WI38 (cell line): ENCODE measurements around the gene ACE2.

ENCODE experiments used
- H3K4me3 ChIP-seq: 2 replicates; pipeline ENCODE4 v1.5.1; 2011; ENCODE audit warnings: low read depth, mild to moderate bottlenecking, control low read depth, low read length
- TF ChIP-seq, protein P1 (sequence below): IDR thresholded peaks from 2 replicates; pipeline ENCODE4 v1.5.1; 2012; ENCODE audit warnings: low read depth, mild to moderate bottlenecking, control low read depth, low read length

ACE2 gene

DNA sequence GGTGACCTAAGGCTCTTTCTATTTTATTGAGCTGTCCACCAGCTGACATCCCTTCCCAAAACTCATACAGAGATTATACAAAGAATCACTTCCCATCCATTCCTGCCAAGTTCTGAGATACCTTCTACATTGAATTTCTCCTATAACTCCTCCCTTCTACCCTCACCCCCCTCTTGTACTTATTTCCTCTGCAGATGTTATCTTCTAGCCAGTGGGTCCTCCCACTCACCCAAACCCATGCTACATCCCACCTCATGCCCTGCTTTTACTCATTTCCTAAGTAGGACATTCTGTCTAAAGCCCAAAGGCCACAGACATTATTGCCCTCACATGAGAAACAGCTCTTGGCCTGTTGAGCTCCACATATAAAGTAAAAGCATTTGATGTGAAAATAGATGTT is 71.6 kb downstream of the ACE2 start:
- H3K4me3 ChIP-seq: no peak overlapping the region
- TF ChIP-seq, protein P1, sequence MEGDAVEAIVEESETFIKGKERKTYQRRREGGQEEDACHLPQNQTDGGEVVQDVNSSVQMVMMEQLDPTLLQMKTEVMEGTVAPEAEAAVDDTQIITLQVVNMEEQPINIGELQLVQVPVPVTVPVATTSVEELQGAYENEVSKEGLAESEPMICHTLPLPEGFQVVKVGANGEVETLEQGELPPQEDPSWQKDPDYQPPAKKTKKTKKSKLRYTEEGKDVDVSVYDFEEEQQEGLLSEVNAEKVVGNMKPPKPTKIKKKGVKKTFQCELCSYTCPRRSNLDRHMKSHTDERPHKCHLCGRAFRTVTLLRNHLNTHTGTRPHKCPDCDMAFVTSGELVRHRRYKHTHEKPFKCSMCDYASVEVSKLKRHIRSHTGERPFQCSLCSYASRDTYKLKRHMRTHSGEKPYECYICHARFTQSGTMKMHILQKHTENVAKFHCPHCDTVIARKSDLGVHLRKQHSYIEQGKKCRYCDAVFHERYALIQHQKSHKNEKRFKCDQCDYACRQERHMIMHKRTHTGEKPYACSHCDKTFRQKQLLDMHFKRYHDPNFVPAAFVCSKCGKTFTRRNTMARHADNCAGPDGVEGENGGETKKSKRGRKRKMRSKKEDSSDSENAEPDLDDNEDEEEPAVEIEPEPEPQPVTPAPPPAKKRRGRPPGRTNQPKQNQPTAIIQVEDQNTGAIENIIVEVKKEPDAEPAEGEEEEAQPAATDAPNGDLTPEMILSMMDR: no peak

- H3K4me3 ChIP-seq: no peak overlapping the region
- TF ChIP-seq, protein P1: no peak
Measured at GRCh38 chrX:15525664-15526416, 74.9 kb downstream of the ACE2 start.

DNA sequence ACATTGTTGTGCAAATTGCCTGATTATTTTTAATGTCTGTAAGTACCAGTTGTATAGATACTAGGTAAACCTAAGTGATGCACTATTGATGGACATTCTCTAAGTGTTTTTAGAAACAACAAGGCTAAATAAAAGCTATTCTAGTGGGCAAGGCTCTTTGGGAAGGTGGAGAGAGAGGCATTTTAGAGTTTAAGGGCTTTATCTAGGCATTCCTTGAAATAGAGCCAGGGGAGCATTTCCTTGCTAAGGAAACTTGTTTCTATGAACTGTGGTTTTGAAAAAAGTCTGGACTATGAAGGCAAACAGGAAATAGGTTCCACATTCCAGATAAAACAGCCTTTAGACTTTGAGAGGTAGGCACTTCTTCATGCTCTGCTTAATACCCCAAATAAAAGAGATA is 76.3 kb downstream of the ACE2 start:
- TF ChIP-seq, protein P1: no peak
- H3K4me3 ChIP-seq: no peak overlapping the region

- TF ChIP-seq, protein P1: no peak
- no peak overlapping the region for H3K4me3 ChIP-seq
Measured at GRCh38 chrX:15523088-15523487, 77.7 kb downstream of the ACE2 start.

GRCh38 chrX:15522464-15522863 is 78.3 kb downstream of the ACE2 start:
- TF ChIP-seq, protein P1: no peak

GRCh38 chrX:15515931-15516330 is 84.8 kb downstream of the ACE2 start:
- TF ChIP-seq, protein P1: no peak
- no peak overlapping the region for H3K4me3 ChIP-seq

More at GRCh38 chrX:15522464-15522863, 78.3 kb downstream of the ACE2 start:
- no peak overlapping the region for H3K4me3 ChIP-seq

DNA sequence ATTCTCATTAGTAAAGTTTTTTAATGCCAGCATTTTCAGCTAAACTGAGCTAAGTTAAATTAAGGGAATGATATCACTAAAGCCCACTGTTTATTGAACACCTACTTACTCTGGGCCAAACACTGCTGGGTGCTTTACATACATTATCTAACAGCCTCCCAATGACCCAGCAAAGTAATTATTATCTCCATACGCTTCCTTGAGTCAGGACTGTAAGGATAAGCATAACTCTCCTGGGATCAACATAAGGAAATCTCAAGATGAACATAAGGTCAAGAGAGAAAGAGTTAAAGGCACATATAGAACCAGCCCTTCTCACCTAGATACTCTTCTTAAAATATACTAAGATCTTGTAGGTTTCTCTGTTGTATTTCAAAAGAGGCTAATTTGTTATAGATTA is 86.5 kb downstream of the ACE2 start:
- TF ChIP-seq, protein P1: no peak
- no peak overlapping the region for H3K4me3 ChIP-seq
